Panc1 (cell line): ENCODE data around the gene GPR18.

ENCODE experiments used
- POLR2AphosphoS5 ChIP-seq: IDR thresholded peaks from 2 replicates; pipeline ENCODE4 v1.6.1; 2012; ENCODE audit warnings: mild to moderate bottlenecking, low read depth, low read length, moderate library complexity
- TF ChIP-seq, protein P1 (sequence below): fragments of 450-650 bp; IDR thresholded peaks from 2 replicates; pipeline ENCODE4 v1.5.1; 2017; ENCODE audit warnings: mild to moderate bottlenecking

DNA sequence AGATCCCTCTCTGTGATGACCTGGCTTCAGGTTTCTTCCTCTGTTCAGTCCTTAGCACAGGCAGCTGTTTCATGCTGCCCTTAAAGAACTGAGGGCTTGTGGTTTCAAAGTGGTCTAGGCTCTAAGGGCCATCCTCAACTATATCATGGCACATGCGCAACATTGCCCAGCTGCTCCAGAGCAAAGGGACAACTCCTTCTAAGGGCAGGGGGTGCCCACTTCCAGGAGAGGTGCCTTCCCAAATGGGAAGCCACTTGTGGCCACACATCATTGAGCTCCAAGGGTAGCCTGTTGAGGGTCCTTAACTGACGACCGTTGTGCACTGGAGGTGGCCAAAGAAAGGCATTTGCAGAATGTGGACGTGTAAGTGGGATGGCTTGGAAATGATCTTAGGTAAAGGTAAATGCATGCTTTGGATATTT, 41.8 kb upstream of the GPR18 start:
- TF ChIP-seq, protein P1, sequence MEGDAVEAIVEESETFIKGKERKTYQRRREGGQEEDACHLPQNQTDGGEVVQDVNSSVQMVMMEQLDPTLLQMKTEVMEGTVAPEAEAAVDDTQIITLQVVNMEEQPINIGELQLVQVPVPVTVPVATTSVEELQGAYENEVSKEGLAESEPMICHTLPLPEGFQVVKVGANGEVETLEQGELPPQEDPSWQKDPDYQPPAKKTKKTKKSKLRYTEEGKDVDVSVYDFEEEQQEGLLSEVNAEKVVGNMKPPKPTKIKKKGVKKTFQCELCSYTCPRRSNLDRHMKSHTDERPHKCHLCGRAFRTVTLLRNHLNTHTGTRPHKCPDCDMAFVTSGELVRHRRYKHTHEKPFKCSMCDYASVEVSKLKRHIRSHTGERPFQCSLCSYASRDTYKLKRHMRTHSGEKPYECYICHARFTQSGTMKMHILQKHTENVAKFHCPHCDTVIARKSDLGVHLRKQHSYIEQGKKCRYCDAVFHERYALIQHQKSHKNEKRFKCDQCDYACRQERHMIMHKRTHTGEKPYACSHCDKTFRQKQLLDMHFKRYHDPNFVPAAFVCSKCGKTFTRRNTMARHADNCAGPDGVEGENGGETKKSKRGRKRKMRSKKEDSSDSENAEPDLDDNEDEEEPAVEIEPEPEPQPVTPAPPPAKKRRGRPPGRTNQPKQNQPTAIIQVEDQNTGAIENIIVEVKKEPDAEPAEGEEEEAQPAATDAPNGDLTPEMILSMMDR, result no peak
- no peak for TF ChIP-seq POLR2AphosphoS5
